ENCODE results near the gene FAAP100. TPM values are rescaled to one million over a fixed set of nuclear protein-coding genes. Genes with fewer than 3 reads are reported as not detected.

Gene FAAP100
- polyA plus RNA-seq, 1 donor (not counting 4 experiments of a cell fraction or from before 2014, with no cell fraction given), result 3.8 TPM

DNA sequence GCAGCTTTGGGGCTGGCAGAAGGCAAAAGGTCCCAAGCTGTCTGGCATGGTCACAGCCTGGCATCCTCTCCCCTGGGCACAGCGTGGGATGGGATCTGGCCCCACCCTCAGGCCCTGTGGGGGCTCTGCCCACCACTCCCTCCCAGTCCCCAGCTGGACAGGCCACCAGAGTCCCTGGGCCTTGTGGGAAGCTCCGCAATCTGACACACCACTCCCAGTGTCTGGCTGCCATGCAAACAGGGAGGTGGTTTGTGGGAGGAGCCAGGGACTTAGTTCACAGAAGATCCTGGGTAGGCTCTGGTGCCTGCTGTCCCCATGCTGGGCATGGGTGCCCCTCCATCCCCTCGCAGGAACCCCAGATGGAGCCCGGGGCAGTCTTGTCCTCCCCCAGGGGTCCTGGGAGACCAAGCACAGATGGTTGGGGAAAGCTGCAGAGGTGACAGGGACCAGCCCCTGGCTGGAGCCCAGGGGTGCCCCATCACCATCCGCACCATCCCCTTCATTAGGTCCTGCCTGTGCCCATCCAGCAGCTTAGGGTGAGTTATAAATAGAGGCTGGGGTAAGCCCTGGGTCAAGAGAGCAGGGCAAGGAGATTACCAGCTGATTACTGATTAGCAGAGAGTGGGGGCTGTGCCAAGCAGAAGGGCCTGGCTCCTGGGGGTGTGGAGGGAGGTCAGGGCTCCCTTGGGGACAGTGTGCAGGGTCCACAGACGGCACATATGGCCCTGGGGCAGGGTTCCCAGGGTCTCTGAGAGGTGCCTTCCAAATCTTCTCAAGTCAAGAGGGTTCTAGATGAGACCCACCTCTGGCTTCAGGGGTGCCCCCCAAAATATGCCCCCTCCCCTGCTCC, 17.8 kb downstream of the FAAP100 start:
- H4K20me1 ChIP-seq (ENCODE audit: control insufficient read depth, extremely low read depth, insufficient read depth, low read length), result peaks cover 7% of the 10 kb centered on the region
- TF ChIP-seq CTCF (optimal IDR thresholded peaks at IDR 0.05 in 1 of 3, IDR thresholded peaks at IDR 0.05 in 1 of 3, conservative IDR thresholded peaks at IDR 0.05 in 1 of 3; ENCODE audit: extremely low read depth in 1 of 3, insufficient read depth in 2 of 3, low read length in 3 of 3) (no peak), EZH2 (IDR thresholded peaks at IDR 0.05; ENCODE audit: low read length) (no peak)
- no peak overlapping the region for H3K4me2 ChIP-seq (ENCODE audit: control insufficient read depth, extremely low read depth, insufficient read depth, low read depth, low read length)
- no peak overlapping the region for H3K4me3 ChIP-seq (ENCODE audit: control insufficient read depth in 2 of 3, extremely low read depth in 1 of 3, insufficient read depth in 2 of 3, low read depth in 1 of 3, low read length in 3 of 3)
- no peak overlapping the region for H3K9ac ChIP-seq (ENCODE audit: control insufficient read depth, extremely low read depth, insufficient read depth, low read length)
- FAIRE-seq, result no peak
- DNase-seq (ENCODE audit: low read depth, low spot score), result no peak
- no peak overlapping the region for H3K27ac ChIP-seq (ENCODE audit: control insufficient read depth, insufficient read depth, low read length)
- H3K27me3 ChIP-seq (ENCODE audit: control insufficient read depth, extremely low read depth, insufficient read depth, low read length), result peaks cover 40% of the 10 kb centered on the region
- peaks cover 3% of the 10 kb centered on the region for H3K4me1 ChIP-seq (ENCODE audit: control insufficient read depth, extremely low read depth, insufficient read depth, low read length)
- H3K36me3 ChIP-seq (ENCODE audit: control insufficient read depth in 2 of 2, extremely low read depth in 1 of 2, insufficient read depth in 2 of 2, low read length in 2 of 2), result peaks cover 0 to 3% of the 10 kb centered on the region in 2 experiments
- dilution Hi-C loops (cut with MboI; ENCODE audit: extremely low pct_ligation_motif_present, low sequenced_read_pairs), result no loop called here
- peaks cover 2% of the 10 kb centered on the region for H3K9me3 ChIP-seq (ENCODE audit: control insufficient read depth, low read depth, low read length)
- no peak overlapping the region for H2AFZ ChIP-seq (ENCODE audit: control insufficient read depth, low read length)
- H3K79me2 ChIP-seq (ENCODE audit: control insufficient read depth, insufficient read depth, low read length), result no peaks in the 10 kb centered on the region
- H3K9me1 ChIP-seq (ENCODE audit: control insufficient read depth, extremely low read depth, insufficient read depth, low read length), result no peaks in the 10 kb centered on the region

DNA sequence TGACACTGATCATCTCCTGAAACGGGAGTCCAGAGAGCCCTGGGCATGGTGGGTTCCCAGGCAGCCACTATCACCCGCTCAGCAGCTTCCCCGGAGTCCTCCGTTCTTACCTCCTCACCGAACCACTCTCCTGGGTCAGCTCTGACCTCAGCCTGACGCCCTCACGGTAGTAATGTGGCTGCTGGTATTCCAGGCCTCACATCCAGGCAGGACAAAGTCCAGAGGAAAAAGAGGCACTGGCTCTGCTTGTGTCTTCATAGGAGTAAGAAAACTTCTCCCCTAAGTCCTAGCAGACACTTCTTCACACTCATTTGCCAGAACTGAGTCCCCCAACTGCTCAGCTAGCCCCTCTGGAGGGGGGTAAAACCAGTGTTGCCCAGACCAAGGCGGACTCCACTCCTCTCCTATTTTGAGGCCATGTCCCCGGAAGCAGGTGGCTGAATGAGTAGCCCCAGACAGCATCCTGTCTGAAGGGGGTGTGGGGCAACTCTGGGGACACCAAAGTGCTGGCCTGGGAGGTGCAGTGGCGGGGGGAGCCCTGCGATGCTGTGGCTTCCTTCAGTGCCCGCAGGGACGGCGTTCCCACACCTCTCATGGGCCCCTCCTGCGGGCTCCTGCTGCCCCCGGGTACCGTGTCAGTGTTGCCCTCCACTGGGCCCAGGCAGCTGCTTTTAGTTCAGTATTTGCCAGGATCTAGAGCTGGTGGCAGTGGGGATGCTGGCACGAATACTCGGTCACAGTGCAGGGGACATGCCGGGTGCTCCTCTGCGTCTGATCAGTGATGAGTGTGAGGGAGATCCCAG, 18.6 kb downstream of the FAAP100 start:
- FAIRE-seq (no peak), DNase-seq (ENCODE audit: low read depth, low spot score) (no peak)
- H3K9me3 ChIP-seq (ENCODE audit: control insufficient read depth, low read depth, low read length), result peaks cover 2% of the 10 kb centered on the region
- no peak overlapping the region for H3K4me2 ChIP-seq (ENCODE audit: control insufficient read depth, extremely low read depth, insufficient read depth, low read depth, low read length)
- no peaks in the 10 kb centered on the region for H3K9me1 ChIP-seq (ENCODE audit: control insufficient read depth, extremely low read depth, insufficient read depth, low read length)
- no peak overlapping the region for H2AFZ ChIP-seq (ENCODE audit: control insufficient read depth, low read length)
- H3K4me1 ChIP-seq (ENCODE audit: control insufficient read depth, extremely low read depth, insufficient read depth, low read length), result peaks cover 3% of the 10 kb centered on the region
- no peaks in the 10 kb centered on the region for H3K79me2 ChIP-seq (ENCODE audit: control insufficient read depth, insufficient read depth, low read length)
- H3K27me3 ChIP-seq (ENCODE audit: control insufficient read depth, extremely low read depth, insufficient read depth, low read length), result peaks cover 48% of the 10 kb centered on the region
- H3K9ac ChIP-seq (ENCODE audit: control insufficient read depth, extremely low read depth, insufficient read depth, low read length), result no peak overlapping the region
- H3K36me3 ChIP-seq (ENCODE audit: control insufficient read depth in 2 of 2, extremely low read depth in 1 of 2, insufficient read depth in 2 of 2, low read length in 2 of 2), result peaks cover 0 to 3% of the 10 kb centered on the region in 2 experiments
- TF ChIP-seq EZH2 (IDR thresholded peaks at IDR 0.05; ENCODE audit: low read length) (no peak), CTCF (optimal IDR thresholded peaks at IDR 0.05 in 1 of 3, IDR thresholded peaks at IDR 0.05 in 1 of 3, conservative IDR thresholded peaks at IDR 0.05 in 1 of 3; ENCODE audit: extremely low read depth in 1 of 3, insufficient read depth in 2 of 3, low read length in 3 of 3) (no peak)
- H4K20me1 ChIP-seq (ENCODE audit: control insufficient read depth, extremely low read depth, insufficient read depth, low read length), result peaks cover 4% of the 10 kb centered on the region
- no peak overlapping the region for H3K4me3 ChIP-seq (ENCODE audit: control insufficient read depth in 2 of 3, extremely low read depth in 1 of 3, insufficient read depth in 2 of 3, low read depth in 1 of 3, low read length in 3 of 3)
- dilution Hi-C loops (cut with MboI; ENCODE audit: extremely low pct_ligation_motif_present, low sequenced_read_pairs), result no loop called here
- H3K27ac ChIP-seq (ENCODE audit: control insufficient read depth, insufficient read depth, low read length), result no peak overlapping the region
